KOPT-K1 (cell line): ENCODE results near the gene DPP6.
A peak's percentile ranks its signal among the peaks of the same experiment; 100 is the strongest.
"Not testable (repeated sequence)": the region's sequence is repeated elsewhere in the genome, so short reads cannot be mapped to it uniquely, and the experiment has no call there.

Source experiments
- H3K27ac ChIP-seq: fragments of 200-600 bp; sonication (generic); 2 replicates; pipeline ENCODE4 v1.5.1; 2016; ENCODE audit warnings: antibody characterized with exemption, mild to moderate bottlenecking, low read depth, low read length; ENCODE audit not compliant: poor library complexity, severe bottlenecking
- H3K36me3 ChIP-seq: fragments of 200-600 bp; sonication (generic); 2 replicates; pipeline ENCODE4 v1.5.1; 2017; ENCODE audit warnings: antibody characterized with exemption, mild to moderate bottlenecking, low read length, moderate library complexity; ENCODE audit not compliant: insufficient read depth
- H3K9me3 ChIP-seq: fragments of 200-600 bp; sonication (generic); 2 replicates; pipeline ENCODE4 v1.5.1; 2017; ENCODE audit warnings: antibody characterized with exemption, low read length, mild to moderate bottlenecking; ENCODE audit not compliant: insufficient read depth, poor library complexity, severe bottlenecking

The DPP6 gene

DNA sequence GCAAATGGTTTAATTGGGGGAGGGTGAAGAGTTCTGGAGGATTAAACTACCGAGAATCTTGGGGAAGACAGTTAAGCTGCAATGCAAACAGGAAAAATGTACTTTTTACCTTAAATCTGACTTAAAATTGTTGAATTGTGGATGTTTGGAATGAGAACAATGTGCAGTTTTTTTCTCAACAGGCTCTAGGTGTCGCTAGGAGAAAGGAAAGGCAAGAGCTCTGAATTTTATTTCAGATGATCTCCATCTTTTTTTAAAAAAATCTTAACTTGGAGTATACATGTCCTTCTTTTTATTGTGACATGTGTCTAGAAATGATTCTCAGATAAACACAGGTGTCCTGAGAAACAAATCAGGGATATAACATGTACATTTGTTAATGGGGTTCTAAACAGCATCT lies 2.5 kb downstream of the DPP6 start:
- H3K9me3 ChIP-seq, H3K27ac ChIP-seq, H3K36me3 ChIP-seq: not testable (repeated sequence)

DNA sequence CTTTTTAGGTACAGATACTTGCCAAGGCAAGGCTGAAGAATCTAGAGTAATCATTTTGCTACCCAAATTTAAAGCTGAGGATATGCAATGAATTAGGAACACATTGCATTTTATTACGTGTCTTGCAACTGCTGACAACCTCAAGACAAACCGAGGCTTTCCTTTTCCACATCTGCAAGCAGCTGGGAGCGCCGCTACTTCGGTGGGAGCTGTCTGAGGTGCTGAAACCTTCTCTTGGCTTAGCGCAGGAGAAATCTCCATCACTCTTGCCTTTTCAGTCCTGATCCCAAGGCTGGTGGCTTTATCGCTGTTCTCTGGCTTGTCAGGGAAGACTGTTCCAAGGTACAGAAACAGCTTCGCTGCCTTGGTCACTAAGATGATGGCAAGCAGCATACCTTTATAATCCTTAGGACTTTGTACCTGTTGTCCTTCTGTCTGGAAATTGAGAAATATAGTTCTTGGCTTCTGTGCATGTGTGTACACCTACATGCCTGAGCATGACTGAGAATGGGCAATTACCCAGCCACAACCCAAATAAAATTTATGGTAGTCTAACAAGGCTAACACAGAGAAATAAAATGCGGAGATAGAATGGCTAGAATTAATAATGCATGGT lies 3.4 kb downstream of the DPP6 start:
- not testable (repeated sequence) for H3K9me3 ChIP-seq, H3K27ac ChIP-seq, H3K36me3 ChIP-seq

DNA sequence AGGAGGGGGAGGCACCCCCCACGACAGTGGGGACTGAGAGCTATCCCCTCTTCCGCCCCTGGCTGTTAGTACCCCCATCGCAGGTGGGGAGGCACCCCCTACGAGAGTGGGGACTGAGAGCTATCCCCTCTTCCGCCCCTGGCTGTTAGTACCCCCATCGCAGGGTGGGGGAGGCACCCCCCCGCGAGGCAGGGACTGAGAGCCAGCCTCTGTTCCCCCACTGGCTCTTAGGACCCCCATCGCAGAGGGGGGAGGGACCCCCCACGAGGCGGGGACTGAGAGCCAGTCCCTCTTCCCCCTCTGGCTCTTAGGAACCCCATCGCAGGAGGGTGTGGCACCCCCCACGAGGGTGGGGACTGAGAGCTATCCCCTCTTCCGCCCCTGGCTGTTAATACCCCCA lies 6.6 kb downstream of the DPP6 start:
- not testable (repeated sequence) for H3K9me3 ChIP-seq, H3K36me3 ChIP-seq, H3K27ac ChIP-seq

DNA sequence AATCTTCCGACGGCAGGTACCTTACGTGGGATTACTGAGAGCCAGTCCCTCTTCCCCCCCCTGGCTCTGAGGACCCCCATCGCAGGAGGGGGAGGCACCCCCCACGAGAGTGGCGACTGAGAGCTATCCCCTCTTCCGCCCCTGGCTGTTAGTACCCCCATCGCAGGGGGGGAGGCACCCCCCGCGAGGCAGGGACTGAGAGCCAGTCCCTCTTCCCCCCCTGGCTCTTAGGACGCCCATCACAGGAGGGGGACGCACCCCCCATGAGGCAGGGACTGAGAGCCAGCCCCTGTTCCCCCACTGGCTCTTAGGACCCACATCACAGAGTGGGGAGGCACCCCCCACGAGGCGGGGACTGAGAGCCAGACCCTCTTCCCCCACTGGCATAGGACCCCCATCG lies 8.4 kb downstream of the DPP6 start:
- not testable (repeated sequence) for H3K27ac ChIP-seq, H3K36me3 ChIP-seq, H3K9me3 ChIP-seq

DNA sequence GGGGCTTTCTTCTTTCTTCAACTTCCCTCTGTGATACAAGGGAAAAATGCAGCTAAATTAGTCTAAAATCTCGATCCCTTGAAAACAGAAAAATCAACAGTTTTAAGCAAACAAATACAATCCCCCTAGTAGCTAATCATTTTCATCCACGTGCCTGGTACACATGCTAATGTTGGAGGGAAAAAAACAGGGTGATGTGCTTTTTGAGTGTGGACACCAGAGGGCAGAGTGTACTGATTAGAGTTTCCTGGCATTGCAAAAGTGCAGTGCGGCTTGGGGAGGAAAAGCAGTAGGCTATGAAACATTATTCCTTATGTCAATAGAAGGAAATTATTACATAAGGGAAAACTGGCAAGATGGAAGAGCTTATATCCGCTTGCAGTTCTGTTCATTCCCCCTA lies 19.6 kb downstream of the DPP6 start:
- H3K36me3 ChIP-seq, H3K27ac ChIP-seq, H3K9me3 ChIP-seq: not testable (repeated sequence)

DNA sequence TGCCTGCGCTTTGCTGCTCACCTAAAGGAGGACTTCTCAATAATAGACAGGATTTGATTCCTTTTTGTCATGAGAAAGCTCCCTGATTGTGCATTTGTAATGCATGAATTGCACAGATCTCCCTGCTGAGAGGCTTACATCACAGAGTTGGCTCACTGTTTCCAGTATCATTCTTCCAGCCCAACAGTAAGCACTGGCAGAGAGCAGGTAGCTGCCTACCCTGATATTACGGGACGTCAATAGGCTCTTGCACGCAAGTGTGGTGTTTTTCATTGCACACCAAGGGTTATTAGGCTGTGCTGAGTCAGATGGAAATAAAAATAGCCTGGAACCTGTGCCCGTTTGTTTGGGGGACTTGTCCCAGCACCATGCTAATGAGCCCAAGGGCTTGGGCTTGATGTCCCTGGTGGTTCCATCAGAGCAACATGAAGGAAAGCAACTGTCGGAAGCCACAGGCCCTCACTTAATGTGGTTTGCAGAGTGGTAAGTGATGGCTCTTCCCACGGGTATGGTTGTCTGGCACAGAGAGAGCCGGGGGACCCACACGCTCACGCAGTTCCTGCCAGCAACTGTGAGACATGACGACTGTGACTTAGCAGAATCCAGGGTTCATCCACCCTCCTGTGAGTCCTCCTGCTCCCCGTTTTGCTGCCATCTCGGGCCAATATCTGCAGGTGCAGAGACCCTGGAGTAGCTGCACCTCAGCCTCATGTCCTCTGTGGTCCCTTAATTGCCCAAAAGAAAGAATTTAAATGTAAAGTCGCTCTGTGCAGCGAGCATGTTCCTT lies 20.4 kb downstream of the DPP6 start:
- H3K9me3 ChIP-seq, H3K36me3 ChIP-seq: not testable (repeated sequence)
- peak overlapping the region; percentile 48 for H3K27ac ChIP-seq

DNA sequence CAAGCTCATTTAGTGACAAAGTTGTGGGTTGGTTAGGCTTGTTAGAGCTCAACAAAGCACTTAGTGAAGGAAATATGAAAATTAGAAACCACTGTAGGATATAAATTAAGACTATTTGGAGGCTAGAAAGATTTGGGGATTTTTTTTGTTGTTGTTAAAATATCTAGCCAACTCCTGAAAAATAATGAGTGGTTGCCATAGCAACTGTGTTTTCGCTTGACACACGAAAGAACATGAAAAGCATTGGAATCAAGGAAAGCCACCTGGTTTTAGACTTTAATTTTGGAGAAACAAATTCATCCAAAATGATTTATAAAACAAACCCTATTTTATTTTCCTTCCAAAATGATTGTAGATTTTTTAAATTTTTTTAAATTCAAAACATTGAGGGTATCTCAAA lies 26.3 kb downstream of the DPP6 start:
- H3K9me3 ChIP-seq, H3K27ac ChIP-seq, H3K36me3 ChIP-seq: not testable (repeated sequence)

DNA sequence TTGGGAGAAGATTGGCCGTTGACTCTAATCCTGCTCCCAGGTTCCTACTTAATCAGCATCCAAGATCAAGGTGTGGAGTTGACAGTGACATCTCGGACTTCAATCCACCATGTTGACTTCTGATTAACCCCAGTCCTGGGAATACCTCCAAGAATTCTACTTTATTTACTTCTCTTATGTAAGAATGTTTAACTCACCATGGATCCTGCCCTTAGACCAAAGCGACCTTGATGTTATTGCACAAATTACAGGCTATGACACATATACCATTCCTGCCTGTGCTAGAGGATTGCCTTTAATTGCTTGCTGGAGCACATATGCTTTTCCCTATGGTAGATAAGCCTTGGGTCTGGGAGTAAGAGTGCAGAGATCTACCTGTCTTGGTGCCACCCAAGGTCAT lies 28.1 kb downstream of the DPP6 start:
- not testable (repeated sequence) for H3K36me3 ChIP-seq, H3K9me3 ChIP-seq, H3K27ac ChIP-seq

DNA sequence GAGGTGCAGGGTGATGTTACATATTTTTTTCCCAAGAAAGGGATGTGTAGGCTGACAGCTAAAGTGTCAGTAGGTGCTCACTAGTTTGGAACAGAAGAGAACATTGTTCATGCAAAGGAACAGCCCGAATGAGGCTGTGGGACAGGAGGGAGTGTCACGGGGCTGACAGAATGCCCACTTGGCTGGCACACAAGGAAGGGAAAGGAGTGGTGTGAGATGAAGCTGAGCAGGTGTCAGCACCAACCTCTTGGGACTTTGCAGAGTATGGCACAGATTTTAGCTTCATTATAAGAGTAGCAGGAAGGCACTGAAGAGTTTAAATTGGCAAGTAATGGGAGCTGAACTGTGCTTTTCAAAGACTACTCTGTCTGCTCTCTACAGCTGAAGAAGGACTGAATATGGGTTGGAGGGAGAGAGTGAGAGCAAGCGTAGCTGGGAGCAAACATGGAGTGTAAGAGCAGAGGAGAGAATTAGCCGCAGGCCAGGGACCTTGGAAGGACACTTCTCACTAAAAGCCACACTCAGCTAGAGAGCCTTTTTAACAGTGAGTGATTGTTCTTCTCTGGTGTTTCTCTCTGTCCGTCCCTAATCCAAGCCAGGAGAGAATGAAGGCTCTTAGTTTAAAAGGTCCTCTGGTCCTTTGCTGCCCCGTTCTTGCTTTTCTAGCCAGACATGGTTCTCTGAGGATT lies 35.0 kb downstream of the DPP6 start:
- H3K9me3 ChIP-seq, H3K27ac ChIP-seq, H3K36me3 ChIP-seq: not testable (repeated sequence)

DNA sequence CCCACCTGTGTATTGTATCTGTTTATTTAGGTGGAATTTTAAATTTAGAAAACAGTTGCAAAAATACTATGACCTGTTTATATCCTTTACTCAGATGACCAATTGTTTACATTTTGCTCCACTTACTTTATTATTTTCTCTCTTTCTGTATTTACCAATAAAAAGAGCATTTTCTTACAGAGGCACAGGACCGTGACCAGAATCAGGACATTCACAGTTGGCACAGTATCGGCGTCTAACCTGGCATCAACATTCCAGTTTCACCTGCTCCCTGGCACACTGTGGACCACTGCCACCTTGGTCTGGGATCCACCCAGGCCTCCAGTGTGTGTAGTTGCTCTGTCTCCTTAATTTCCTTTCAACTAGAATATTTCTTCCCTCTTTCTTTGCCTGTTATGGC lies 39.9 kb downstream of the DPP6 start:
- H3K36me3 ChIP-seq, H3K9me3 ChIP-seq, H3K27ac ChIP-seq: not testable (repeated sequence)

DNA sequence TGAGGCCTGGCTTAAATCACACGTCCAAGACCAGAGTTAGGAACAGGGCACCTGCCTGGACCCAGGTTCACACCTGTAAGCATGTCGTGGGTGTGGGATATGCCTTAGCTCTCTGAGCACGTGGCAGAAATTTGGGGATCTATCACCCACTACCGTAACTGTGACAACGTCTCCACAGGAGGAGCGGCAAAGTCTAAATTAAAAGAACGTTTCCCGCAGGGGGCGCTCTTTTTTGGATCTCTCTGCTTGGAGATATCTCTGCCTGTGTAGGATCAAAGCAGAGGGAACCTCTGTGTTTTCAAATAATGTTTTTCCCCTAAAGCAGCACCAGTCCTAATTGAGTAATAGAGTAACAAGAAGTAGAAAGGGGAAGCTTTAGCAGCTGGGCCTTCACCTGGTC lies 43.0 kb downstream of the DPP6 start:
- not testable (repeated sequence) for H3K27ac ChIP-seq, H3K36me3 ChIP-seq, H3K9me3 ChIP-seq

DNA sequence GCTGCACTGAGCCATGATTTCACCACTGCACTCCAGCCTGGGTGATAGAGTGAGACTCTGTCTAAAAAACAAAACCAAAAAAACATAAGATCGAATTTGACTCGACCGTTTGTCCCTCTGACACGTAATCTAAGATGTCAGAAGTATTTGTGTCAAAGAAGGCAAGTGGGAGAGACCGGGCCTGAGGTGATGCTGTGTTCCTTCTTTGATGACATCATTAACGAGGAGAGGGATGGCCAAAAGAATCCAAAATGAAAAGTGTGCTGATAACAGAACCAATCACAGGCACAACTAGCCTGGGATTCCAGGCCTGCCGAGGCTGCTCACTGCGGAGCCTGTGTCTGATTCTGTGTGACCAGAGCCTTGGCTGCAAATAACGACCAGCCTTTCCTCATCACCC lies 52.9 kb downstream of the DPP6 start:
- not testable (repeated sequence) for H3K27ac ChIP-seq, H3K9me3 ChIP-seq, H3K36me3 ChIP-seq

DNA sequence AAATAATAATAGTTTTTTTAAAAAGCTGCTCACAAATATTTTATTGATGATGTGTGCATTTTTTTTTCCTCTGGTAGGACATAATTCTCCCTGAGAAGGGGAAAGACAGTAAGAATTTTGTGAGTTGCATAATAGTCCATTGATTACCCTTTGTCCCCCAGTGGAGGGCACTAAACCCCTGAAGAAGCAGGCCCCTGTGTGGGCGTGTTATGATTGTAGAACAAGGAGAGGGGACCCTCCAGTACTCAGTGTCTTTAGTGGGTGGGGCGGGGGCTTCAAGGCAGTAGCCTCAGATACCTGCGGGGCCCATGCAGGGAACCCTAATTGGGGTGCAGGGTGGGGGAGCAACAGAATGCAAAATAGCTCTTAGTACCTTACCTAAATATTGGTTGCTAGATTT lies 57.4 kb downstream of the DPP6 start:
- not testable (repeated sequence) for H3K9me3 ChIP-seq, H3K27ac ChIP-seq, H3K36me3 ChIP-seq

DNA sequence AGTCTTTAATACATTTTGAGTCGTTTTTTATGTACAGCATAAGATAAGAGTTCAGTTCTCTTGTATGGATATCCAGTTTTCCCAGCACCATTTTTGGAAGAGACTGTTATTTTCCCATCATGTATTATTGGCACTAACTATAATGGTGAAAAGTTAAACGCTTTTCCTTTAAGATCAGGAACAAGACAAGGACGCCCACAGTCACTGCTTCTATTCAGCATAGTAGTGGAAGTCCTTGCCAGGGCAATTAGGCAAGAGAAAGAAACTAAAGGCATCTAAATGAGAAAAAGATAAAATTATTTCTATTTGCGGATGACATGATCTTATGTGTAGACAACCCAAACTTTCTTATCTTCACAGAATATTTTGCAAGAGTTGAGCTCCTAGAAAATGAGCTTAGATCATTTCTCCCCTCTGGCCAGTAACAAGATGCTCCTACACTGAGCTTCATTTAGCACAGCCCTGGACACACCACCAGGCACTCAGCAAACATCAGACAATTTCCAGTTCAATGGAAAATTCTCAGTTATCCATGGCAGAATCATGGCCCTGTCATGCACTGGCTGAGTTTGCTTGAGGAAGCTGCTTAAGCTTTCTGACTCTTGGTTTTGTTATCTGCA lies 61.6 kb downstream of the DPP6 start:
- not testable (repeated sequence) for H3K9me3 ChIP-seq, H3K27ac ChIP-seq, H3K36me3 ChIP-seq

DNA sequence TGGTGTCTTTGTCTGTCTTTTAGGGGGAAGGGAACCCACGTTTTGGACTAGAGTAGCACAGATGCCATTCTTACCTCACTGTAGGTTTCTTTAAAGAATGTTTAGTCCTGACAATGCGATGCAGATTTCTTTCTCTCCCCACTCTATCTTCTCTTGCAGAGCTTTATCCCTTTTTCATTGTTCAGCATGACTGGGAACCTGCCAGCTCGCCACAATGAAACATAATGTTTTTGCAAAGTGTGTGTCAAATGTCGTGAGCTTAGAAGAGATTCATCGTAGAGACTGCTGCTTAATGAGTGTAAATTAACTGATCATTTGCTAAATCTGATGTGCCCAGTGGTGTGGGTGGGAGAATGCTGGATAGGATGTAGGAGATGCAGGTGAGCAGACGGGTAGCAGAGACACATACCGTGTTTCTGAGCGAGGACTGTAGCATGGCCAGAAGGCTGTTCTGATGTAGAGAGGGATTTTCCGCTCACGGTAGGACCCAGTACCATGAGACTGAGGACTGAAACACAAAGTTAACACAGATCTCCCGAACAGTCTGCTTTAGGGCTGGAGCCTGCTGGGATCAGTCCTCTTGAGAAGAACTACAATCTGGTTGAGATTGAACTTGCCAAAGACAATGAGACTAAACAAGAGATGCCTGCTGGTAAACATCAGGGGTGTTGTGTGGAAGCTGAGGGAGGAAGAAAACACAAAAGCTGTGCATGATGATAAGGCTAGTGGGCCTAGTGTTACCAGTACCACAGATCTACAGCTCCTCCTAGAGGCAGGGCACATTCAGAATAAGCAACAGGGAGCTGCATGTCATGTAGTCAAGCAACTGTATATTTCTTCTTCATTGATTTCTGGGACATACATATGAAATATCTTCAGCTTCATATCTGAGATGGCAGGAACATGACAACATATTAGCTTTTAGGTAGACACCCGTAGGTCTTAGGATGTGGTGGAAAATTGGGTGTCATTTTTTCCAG lies 65.5 kb downstream of the DPP6 start:
- H3K9me3 ChIP-seq, H3K36me3 ChIP-seq, H3K27ac ChIP-seq: not testable (repeated sequence)
